ENCODE data around the gene SDF4.
"Not testable (repeated sequence)": the region's sequence is repeated elsewhere in the genome, so short reads cannot be mapped to it uniquely, and the experiment has no call there.

SDF4 gene

GRCh38 chr1:1259119-1259488, 27.3 kb upstream of the SDF4 start:
- no peak for DNase-seq

GRCh38 chr1:1256956-1257871, 25.4 kb upstream of the SDF4 start:
- no peak for DNase-seq

- no peak for DNase-seq
Observed at GRCh38 chr1:1255611-1256010, 23.8 kb upstream of the SDF4 start.

- DNase-seq: no peak
Observed at GRCh38 chr1:1255078-1255477, 23.3 kb upstream of the SDF4 start.

- DNase-seq: no peak
Observed at GRCh38 chr1:1254667-1254998, 22.8 kb upstream of the SDF4 start.

- no peak for DNase-seq
Observed at GRCh38 chr1:1253972-1254666, 22.3 kb upstream of the SDF4 start.

- no peak for DNase-seq
Observed at GRCh38 chr1:1253314-1253713, 21.5 kb upstream of the SDF4 start.

GRCh38 chr1:1250786-1251284, 19.0 kb upstream of the SDF4 start:
- no peak for DNase-seq

- DNase-seq: not testable (repeated sequence)
Observed at GRCh38 chr1:1248009-1248913, 16.5 kb upstream of the SDF4 start.

DNA sequence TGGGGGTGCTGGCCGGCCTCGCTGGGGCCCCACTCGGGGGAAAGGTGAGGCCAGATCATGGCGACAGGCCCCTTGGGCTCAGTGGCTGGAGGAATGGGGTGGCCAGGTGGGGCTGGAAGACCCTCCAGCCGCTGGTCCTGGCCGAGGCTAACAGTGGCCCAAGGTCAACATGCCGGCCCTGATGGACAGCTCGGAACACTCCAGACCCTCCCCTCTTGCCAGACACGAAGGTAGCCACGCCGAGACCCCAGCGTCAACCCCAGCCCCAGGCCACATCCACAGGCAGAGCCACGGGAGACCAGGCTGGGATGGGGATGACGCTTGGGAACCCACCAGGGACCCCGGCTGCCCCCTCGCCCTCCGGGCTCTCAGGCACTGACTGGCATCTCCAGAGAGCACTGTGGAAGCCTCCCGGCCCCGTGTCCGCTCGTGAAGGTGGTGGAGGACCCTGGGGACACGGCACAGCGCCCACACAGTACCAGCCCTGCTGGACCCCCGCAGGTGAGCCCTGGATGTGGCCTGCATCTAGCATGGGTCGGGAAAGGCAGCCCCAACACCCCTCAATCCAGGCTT, 15.6 kb upstream of the SDF4 start:
- DNase-seq: no peak

DNA sequence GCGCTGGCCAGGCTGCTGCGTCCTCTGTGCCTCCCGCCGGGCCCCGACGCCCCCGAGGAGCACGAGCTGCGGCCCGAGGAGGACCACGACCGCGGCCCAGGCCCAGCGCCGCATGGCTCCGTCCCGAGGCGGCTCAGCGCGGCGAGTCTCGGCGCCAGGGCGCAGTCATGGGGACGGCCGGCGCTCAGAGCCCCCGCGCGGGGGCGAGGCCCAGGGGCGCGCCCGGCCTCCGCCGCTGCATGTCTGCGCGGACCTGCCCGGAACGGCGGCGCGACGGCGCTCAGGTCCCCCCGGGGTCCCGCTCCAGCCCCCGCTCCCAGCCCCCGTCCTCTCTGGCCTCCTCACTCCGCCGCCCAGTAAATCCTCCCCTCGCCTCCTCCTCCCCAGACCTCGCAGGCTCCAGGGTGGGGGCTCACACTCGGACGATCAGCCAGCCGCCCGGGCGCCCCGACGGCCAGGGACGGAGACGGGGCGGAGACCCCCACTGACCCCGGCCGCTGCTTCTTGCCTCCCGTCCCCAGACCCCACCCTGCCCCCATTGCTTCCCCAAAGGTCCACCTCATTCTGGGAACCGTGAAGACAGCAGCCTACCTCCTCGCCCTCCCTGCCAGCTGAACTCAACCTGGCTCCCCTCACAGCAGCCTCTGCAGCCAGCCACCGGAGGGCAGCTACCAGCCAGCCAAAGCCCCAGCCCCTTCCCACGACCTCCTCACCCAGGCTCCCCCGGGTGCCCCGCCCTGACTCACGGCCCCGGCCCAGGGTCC, 15.0 kb upstream of the SDF4 start, which contains the start of gene C1QTNF12:
C1QTNF12 (minus strand) TSS at position 146 of the 764 bp plus-strand sequence; CDS start at position 114, 32 bp downstream.
- DNase-seq: no peak

GRCh38 chr1:1245817-1246576, 14.2 kb upstream of the SDF4 start:
- no peak for DNase-seq

DNA sequence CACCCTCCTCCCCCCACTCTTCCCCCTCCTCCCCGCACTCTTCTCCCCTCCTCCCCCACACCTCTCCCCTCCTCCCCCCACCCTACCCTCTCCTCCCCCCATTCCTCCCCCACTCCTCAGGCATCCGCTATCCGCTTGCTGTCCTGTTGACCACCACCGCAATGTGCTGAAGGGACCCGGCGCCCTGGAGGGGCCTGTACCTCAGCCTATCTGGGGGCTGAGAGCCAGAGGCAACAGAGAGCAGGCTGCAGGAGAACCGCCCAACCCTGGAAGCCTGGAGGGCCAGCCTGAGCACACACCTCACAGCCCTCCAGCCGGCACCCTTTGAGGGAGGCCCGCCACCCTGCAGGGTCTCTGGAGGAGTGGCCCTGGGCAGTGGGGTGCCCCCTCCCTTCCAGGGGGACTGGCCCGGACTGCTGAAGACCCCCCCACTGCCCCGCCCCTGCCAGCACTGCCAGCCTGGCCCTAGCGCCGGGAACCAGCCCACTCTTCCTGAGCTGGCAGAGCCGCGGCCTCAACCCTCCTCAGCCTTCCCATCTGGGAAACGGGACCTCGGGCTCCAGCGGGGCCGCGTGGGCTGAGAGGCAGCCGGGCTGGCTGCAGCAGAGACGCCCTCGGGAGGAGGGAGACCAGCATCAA, 13.5 kb upstream of the SDF4 start:
- DNase-seq: no peak

DNA sequence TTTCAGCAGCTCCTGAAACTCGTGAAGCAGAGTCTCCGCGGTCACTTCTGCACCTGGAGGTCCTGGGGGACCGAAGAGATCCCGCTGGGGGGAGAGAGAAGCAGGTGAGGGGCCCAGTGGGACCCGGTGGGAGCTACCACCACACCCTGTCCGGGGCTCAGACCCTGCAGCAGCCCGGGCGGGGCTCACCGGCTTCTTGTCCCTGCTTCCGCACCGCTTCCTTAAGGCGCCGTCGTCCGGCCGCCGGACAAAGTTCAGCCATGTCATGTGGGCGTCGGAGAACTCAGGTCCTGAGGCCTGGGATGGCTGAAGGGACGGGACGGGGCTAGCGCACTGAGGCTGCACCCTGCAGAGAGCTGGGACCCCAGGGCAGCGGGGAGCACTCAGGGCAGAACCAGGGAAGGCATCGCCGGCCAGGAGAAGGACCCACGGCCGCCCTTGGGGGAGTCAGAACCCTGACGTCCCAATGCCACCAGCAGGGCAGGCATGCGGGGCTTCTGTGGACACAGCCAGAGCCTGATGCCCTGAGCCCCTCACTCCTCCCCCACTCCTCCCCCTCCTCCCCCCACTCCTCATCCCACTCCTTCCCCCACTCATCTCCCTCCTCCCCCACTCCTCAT, 12.5 kb upstream of the SDF4 start:
- no peak for DNase-seq

DNA sequence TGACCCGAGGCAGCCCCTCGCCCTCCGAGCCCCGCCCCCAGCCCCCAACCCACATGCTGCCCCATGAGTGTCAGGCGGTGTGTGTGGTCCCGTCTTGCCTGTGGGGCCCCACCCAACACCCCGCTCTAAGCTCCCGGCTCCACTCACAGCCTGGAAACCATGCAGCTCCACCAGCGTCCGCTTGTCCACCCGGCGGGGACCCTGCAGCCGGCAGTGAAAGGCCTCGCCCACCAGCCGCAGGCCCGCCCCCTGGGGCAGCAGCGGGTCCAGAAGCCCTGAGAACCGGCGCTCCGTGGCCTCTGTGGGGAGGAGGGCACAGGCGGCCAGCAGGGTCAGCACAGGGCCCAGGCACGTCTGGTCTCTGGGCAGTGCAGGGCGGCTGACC, 12.0 kb upstream of the SDF4 start:
- DNase-seq: no peak

GRCh38 chr1:1243266-1243660, 11.5 kb upstream of the SDF4 start:
- DNase-seq: no peak

GRCh38 chr1:1242461-1243265, 10.9 kb upstream of the SDF4 start:
- DNase-seq: no peak

GRCh38 chr1:1241588-1242219, 9.9 kb upstream of the SDF4 start:
- DNase-seq: no peak

Measured in hippocampal formation (tissue), 2 donors.